ENCODE data around the gene PHF10. TPM values are rescaled to one million over a fixed set of nuclear protein-coding genes. Genes with fewer than 3 reads are reported as not detected.
A peak's percentile ranks its signal among the peaks of the same experiment; 100 is the strongest.

The PHF10 gene
- total RNA-seq, 3 donors from 2014 or later = 27.9 to 79.1 (median 29.8) TPM

GRCh38 chr6:169656546-169657283 is 67.6 kb downstream of the PHF10 start:
- H3K9me3 ChIP-seq = no peaks in the 10 kb centered on the region
- ATAC-seq = no peak
- TF ChIP-seq CTCF (IDR thresholded peaks at IDR 0.05) = no peak
- H3K4me3 ChIP-seq = no peak overlapping the region
- peaks cover 4% of the 10 kb centered on the region for H3K36me3 ChIP-seq (ENCODE audit: low read depth)
- no peaks in the 10 kb centered on the region for H3K4me1 ChIP-seq (ENCODE audit: low read depth)
- no peak for DNase-seq
- intact Hi-C loops (cut with DNase I, micrococcal nuclease) = no loop called here

GRCh38 chr6:169654598-169655391 is 69.5 kb downstream of the PHF10 start:
- intact Hi-C loops (cut with DNase I, micrococcal nuclease) = no loop called here
- no peaks in the 10 kb centered on the region for H3K9me3 ChIP-seq

More at GRCh38 chr6:169654598-169655391, 69.5 kb downstream of the PHF10 start:
- peaks cover 4% of the 10 kb centered on the region for H3K36me3 ChIP-seq (ENCODE audit: low read depth)
- peak; percentile 99 for ATAC-seq
- H3K4me3 ChIP-seq = no peak overlapping the region
- TF ChIP-seq CTCF (IDR thresholded peaks at IDR 0.05) = no peak
- DNase-seq = peak; percentile 66 to 87 (median 80)
- no peaks in the 10 kb centered on the region for H3K4me1 ChIP-seq (ENCODE audit: low read depth)

Other genes with a start within 250 kb of the PHF10 start
- 10 to 100 TPM; 30.9 to 60.5 (median 49.1) TPM for gene WDR27, start 22.5 kb downstream of the PHF10 start, total RNA-seq
- 10 to 100 TPM; 25.3 to 28.7 (median 27.5) TPM for gene C6orf120, start 22.4 kb downstream of the PHF10 start, total RNA-seq
- 1 to 10 TPM; 1.5 to 2.4 (median 2.3) TPM for gene DYNLT2, start 27.1 kb upstream of the PHF10 start, total RNA-seq
- gene ERMARD, start 27.1 kb upstream of the PHF10 start, total RNA-seq = 10 to 100 TPM; 16.6 to 25.2 (median 23.1) TPM